Measurements from ENCODE around the gene USP25.

Gene USP25

GRCh38 chr21:15751546-15751945 is 21.8 kb downstream of the USP25 start:
- Mint-ChIP-seq H3K27me3 (ENCODE audit: low read depth, poor library complexity) (no peaks in the 10 kb centered on the region), H3K27ac (no peak overlapping the region), H3K4me1 (peaks cover 13% of the 10 kb centered on the region), H3K9me3 (peaks cover 42% of the 10 kb centered on the region), H3K4me3 (no peak overlapping the region), H3K36me3 (ENCODE audit: low read depth) (peaks cover 55% of the 10 kb centered on the region)
- TF ChIP-seq CTCF (IDR thresholded peaks at IDR 0.05) = no peak
- no peak for DNase-seq

GRCh38 chr21:15752763-15753407 is 23.1 kb downstream of the USP25 start:
- H3K9me3 Mint-ChIP-seq = peaks cover 55% of the 10 kb centered on the region
- no peak overlapping the region for H3K27ac Mint-ChIP-seq
- H3K4me1 Mint-ChIP-seq = peaks cover 13% of the 10 kb centered on the region
- no peak for TF ChIP-seq CTCF (IDR thresholded peaks at IDR 0.05)
- peaks cover 58% of the 10 kb centered on the region for H3K36me3 Mint-ChIP-seq (ENCODE audit: low read depth)
- no peaks in the 10 kb centered on the region for H3K27me3 Mint-ChIP-seq (ENCODE audit: low read depth, poor library complexity)
- no peak overlapping the region for H3K4me3 Mint-ChIP-seq
- no peak for DNase-seq

GRCh38 chr21:15753741-15754140 is 24.0 kb downstream of the USP25 start:
- H3K4me1 Mint-ChIP-seq = peaks cover 13% of the 10 kb centered on the region
- H3K4me3 Mint-ChIP-seq = no peak overlapping the region
- no peak for DNase-seq
- no peaks in the 10 kb centered on the region for H3K27me3 Mint-ChIP-seq (ENCODE audit: low read depth, poor library complexity)
- no peak for TF ChIP-seq CTCF (IDR thresholded peaks at IDR 0.05)
- H3K9me3 Mint-ChIP-seq = peaks cover 63% of the 10 kb centered on the region
- H3K27ac Mint-ChIP-seq = no peak overlapping the region
- peaks cover 64% of the 10 kb centered on the region for H3K36me3 Mint-ChIP-seq (ENCODE audit: low read depth)

DNA sequence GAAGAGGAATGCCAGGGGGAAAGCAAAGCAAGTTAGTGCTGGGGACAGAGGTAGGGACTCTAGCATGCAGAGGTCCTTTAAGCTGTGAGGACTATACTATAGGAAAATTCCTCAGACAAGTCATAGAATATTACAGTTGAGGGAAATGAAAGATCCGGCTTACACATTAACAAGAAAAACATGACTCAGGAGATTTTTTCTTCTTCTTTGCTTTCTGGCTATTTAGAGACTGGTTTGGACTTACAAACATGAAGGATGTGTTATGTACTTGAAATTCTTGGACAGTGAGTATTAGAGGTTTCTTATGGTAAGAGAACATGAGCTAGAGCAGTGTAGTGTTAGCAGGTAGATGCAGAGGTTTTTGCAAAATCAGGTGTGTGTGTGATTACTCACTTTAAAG is 24.9 kb downstream of the USP25 start:
- no peak for TF ChIP-seq CTCF (IDR thresholded peaks at IDR 0.05)
- peaks cover 9% of the 10 kb centered on the region for H3K4me1 Mint-ChIP-seq
- H3K36me3 Mint-ChIP-seq (ENCODE audit: low read depth) = peaks cover 55% of the 10 kb centered on the region
- DNase-seq = no peak
- no peaks in the 10 kb centered on the region for H3K27me3 Mint-ChIP-seq (ENCODE audit: low read depth, poor library complexity)
- H3K9me3 Mint-ChIP-seq = peaks cover 59% of the 10 kb centered on the region
- peak overlapping the region; percentile 18 for H3K27ac Mint-ChIP-seq
- H3K4me3 Mint-ChIP-seq = no peak overlapping the region

DNA sequence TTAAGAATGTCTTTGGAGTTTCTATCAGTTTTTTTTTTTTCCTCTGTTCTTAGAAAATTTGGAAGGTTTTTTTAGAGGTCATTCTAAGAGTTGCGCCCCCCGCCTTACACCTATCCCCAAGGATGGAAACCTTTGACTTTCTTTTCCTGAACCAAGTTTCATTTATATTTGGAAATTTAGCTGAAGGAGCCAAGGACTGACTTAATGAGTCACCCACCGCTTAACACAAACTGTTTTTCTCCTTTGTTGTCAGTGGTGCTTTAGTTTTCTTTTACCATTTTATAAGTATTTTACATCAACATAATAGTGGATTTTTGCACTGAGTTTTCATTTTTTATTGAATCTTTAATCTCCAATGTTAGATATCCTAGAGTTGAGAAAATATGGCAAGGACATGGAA is 25.3 kb downstream of the USP25 start:
- Mint-ChIP-seq H3K36me3 (ENCODE audit: low read depth) (peaks cover 54% of the 10 kb centered on the region), H3K4me3 (no peak overlapping the region), H3K4me1 (peaks cover 5% of the 10 kb centered on the region), H3K9me3 (peaks cover 54% of the 10 kb centered on the region), H3K27me3 (ENCODE audit: low read depth, poor library complexity) (no peaks in the 10 kb centered on the region), H3K27ac (no peak overlapping the region)
- no peak for DNase-seq
- no peak for TF ChIP-seq CTCF (IDR thresholded peaks at IDR 0.05)

GRCh38 chr21:15759469-15759868 is 29.7 kb downstream of the USP25 start:
- peaks cover 80% of the 10 kb centered on the region for H3K36me3 Mint-ChIP-seq (ENCODE audit: low read depth)
- no peak for TF ChIP-seq CTCF (IDR thresholded peaks at IDR 0.05)
- peaks cover 48% of the 10 kb centered on the region for H3K9me3 Mint-ChIP-seq
- no peaks in the 10 kb centered on the region for H3K4me1 Mint-ChIP-seq
- H3K27me3 Mint-ChIP-seq (ENCODE audit: low read depth, poor library complexity) = peaks cover 4% of the 10 kb centered on the region
- H3K4me3 Mint-ChIP-seq = no peak overlapping the region
- no peak overlapping the region for H3K27ac Mint-ChIP-seq
- no peak for DNase-seq

All from nephron progenitor cell (in vitro differentiated cells).